Osteoblast (primary cell): Measurements from ENCODE around the gene C16orf86. TPM values are rescaled to one million over a fixed set of nuclear protein-coding genes. Genes with fewer than 3 reads are reported as not detected.

ENCODE experiments used
- DNase-seq: peaks from one replicate; pipeline ENCODE4 v3.0.0; 2011; ENCODE audit warnings: low spot score, mixed read lengths; ENCODE audit not compliant: insufficient read length; ENCODE audit errors: missing footprints
- H2AFZ ChIP-seq: 2 replicates; pipeline ENCODE4 v1.6.0; 2011; ENCODE audit warnings: mild to moderate bottlenecking, low read length
- H3K27ac ChIP-seq: 2 replicates; pipeline ENCODE4 v1.5.1; 2011; ENCODE audit warnings: mild to moderate bottlenecking, low read depth, low read length, moderate library complexity
- H3K27me3 ChIP-seq: 2 replicates; pipeline ENCODE4 v1.6.0; 2012; ENCODE audit warnings: mild to moderate bottlenecking, control low read depth, inconsistent platforms, low read length, moderate library complexity; ENCODE audit not compliant: insufficient read depth
- H3K36me3 ChIP-seq: 2 replicates; pipeline ENCODE4 v1.5.1; 2011; ENCODE audit warnings: mild to moderate bottlenecking, low read length, control low read depth, moderate library complexity; ENCODE audit not compliant: insufficient read depth
- H3K4me1 ChIP-seq: 2 replicates; pipeline ENCODE4 v1.5.1; 2011; ENCODE audit warnings: mild to moderate bottlenecking, low read length, control low read depth, moderate library complexity; ENCODE audit not compliant: insufficient read depth
- H3K4me2 ChIP-seq: 2 replicates; pipeline ENCODE4 v1.6.0; 2011; ENCODE audit warnings: mild to moderate bottlenecking, low read length; ENCODE audit not compliant: insufficient read depth
- H3K4me3 ChIP-seq: fragments of 200-600 bp; sonication (generic); 3 replicates; pipeline ENCODE4 v1.5.1; 2012; ENCODE audit warnings: mild to moderate bottlenecking, low read length, inconsistent platforms; ENCODE audit not compliant: insufficient read depth
- H3K79me2 ChIP-seq: 2 replicates; pipeline ENCODE4 v1.6.0; 2012; ENCODE audit warnings: mild to moderate bottlenecking, low read length, control low read depth, inconsistent platforms; ENCODE audit not compliant: insufficient read depth
- H3K9me3 ChIP-seq: 2 replicates; pipeline ENCODE4 v1.5.1; 2011; ENCODE audit warnings: low read depth, low read length, control low read depth
- H4K20me1 ChIP-seq: 2 replicates; pipeline ENCODE4 v1.6.0; 2012; ENCODE audit warnings: mild to moderate bottlenecking, low read length, control low read depth; ENCODE audit not compliant: insufficient read depth
- CTCF ChIP-seq: IDR thresholded peaks from 2 replicates; pipeline ENCODE4 v1.5.1; 2011; ENCODE audit warnings: mild to moderate bottlenecking, low read depth, low read length, moderate library complexity; ENCODE audit errors: extremely low read depth
- total RNA-seq: library from RNA; depleted of rRNA; stranded (reverse); fragments of >200 nt; gene quantifications from 2 replicates; pipeline ENCODE4 v1.2.3, GENCODE V29; 2012

The C16orf86 gene
- total RNA-seq, 1 donor: 6.9 TPM

GRCh38 chr16:67703626-67704025 is 37.0 kb downstream of the C16orf86 start:
- no peak for TF ChIP-seq CTCF
- Histone ChIP-seq H3K4me1 (peaks cover 5% of the 10 kb centered on the region), H3K27me3 (no peaks in the 10 kb centered on the region), H3K4me3 (no peak overlapping the region), H4K20me1 (peaks cover 25% of the 10 kb centered on the region), H3K79me2 (peaks cover 64% of the 10 kb centered on the region), H3K36me3 (no peaks in the 10 kb centered on the region), H3K27ac (no peak overlapping the region), H2AFZ (no peak overlapping the region), H3K4me2 (no peak overlapping the region), H3K9me3 (no peaks in the 10 kb centered on the region)
- no peak for DNase-seq

GRCh38 chr16:67704110-67704509 is 37.5 kb downstream of the C16orf86 start:
- no peak overlapping the region for H2AFZ ChIP-seq
- no peak for DNase-seq
- H3K9me3 ChIP-seq: no peaks in the 10 kb centered on the region
- H3K36me3 ChIP-seq: no peaks in the 10 kb centered on the region
- H3K27ac ChIP-seq: no peak overlapping the region
- H3K27me3 ChIP-seq: no peaks in the 10 kb centered on the region
- no peak for TF ChIP-seq CTCF
- H3K4me1 ChIP-seq: peaks cover 9% of the 10 kb centered on the region
- H3K4me3 ChIP-seq: no peak overlapping the region
- peaks cover 30% of the 10 kb centered on the region for H4K20me1 ChIP-seq
- H3K4me2 ChIP-seq: no peak overlapping the region
- peaks cover 67% of the 10 kb centered on the region for H3K79me2 ChIP-seq

GRCh38 chr16:67707210-67707609 is 40.6 kb downstream of the C16orf86 start:
- Histone ChIP-seq H3K27ac (no peak overlapping the region), H3K4me1 (peaks cover 9% of the 10 kb centered on the region), H3K27me3 (no peaks in the 10 kb centered on the region), H3K4me3 (no peak overlapping the region), H3K9me3 (no peaks in the 10 kb centered on the region), H4K20me1 (peaks cover 42% of the 10 kb centered on the region), H3K36me3 (no peaks in the 10 kb centered on the region), H3K79me2 (peaks cover 75% of the 10 kb centered on the region), H3K4me2 (no peak overlapping the region), H2AFZ (no peak overlapping the region)
- no peak for DNase-seq
- TF ChIP-seq CTCF: no peak

GRCh38 chr16:67707790-67708189 is 41.2 kb downstream of the C16orf86 start:
- H3K27ac ChIP-seq: peak overlapping the region; percentile 23
- no peak overlapping the region for H3K4me3 ChIP-seq
- no peak overlapping the region for H3K4me2 ChIP-seq
- DNase-seq: no peak
- no peaks in the 10 kb centered on the region for H3K36me3 ChIP-seq
- peaks cover 70% of the 10 kb centered on the region for H3K79me2 ChIP-seq
- H4K20me1 ChIP-seq: peaks cover 42% of the 10 kb centered on the region
- no peaks in the 10 kb centered on the region for H3K27me3 ChIP-seq
- TF ChIP-seq CTCF: no peak
- H3K4me1 ChIP-seq: peaks cover 9% of the 10 kb centered on the region
- no peaks in the 10 kb centered on the region for H3K9me3 ChIP-seq
- no peak overlapping the region for H2AFZ ChIP-seq
